ENCODE measurements around the gene HINFP.

Gene HINFP

GRCh38 chr11:119120639-119121007 lies 757 bp upstream of the HINFP start:
- H3K36me3 ChIP-seq (ENCODE audit: insufficient read depth, low read length): peaks cover 28% of the 10 kb centered on the region
- H3K9ac ChIP-seq (ENCODE audit: low read depth, low read length): peak overlapping the region; percentile 62
- peak overlapping the region; percentile 25 to 58; a peak in 3 of 4 replicates for H3K4me3 ChIP-seq (ENCODE audit: low read depth in 1 of 2, low read length in 2 of 2)
- H3K27ac ChIP-seq (ENCODE audit: low read length): peak overlapping the region; percentile 80
- no peaks in the 10 kb centered on the region for H3K27me3 ChIP-seq (ENCODE audit: insufficient read depth, low read length, poor library complexity)
- peaks cover 31% of the 10 kb centered on the region for H3K79me2 ChIP-seq (ENCODE audit: insufficient read depth, low read length)
- TF ChIP-seq EZH2 (IDR thresholded peaks at IDR 0.05; ENCODE audit: borderline replicate concordance, low read depth, low read length, severe bottlenecking): no peak
- H3K9me3 ChIP-seq (ENCODE audit: insufficient read depth, low read length, severe bottlenecking): no peaks in the 10 kb centered on the region
- H2AFZ ChIP-seq (ENCODE audit: low read depth, low read length): peak overlapping the region; percentile 84
- no peak for ATAC-seq (ENCODE audit: insufficient read depth, low read depth)
- H3K4me2 ChIP-seq (ENCODE audit: insufficient read depth, low read length): peak overlapping the region; percentile 85
- H3K4me1 ChIP-seq (ENCODE audit: insufficient read depth, low read length): peaks cover 26% of the 10 kb centered on the region
- H4K20me1 ChIP-seq (ENCODE audit: insufficient read depth, low read length): peaks cover 7% of the 10 kb centered on the region; the same call in 1 of the 2 replicates
- DNase-seq: no peak

- peak overlapping the region; percentile 78 for H3K4me2 ChIP-seq (ENCODE audit: insufficient read depth, low read length)
- peaks cover 19% of the 10 kb centered on the region for H3K36me3 ChIP-seq (ENCODE audit: insufficient read depth, low read length)
- peaks cover 7% of the 10 kb centered on the region; the same call in 1 of the 2 replicates for H4K20me1 ChIP-seq (ENCODE audit: insufficient read depth, low read length)
- DNase-seq (no peak), ATAC-seq (ENCODE audit: insufficient read depth, low read depth) (no peak)
- no peaks in the 10 kb centered on the region for H3K9me3 ChIP-seq (ENCODE audit: insufficient read depth, low read length, severe bottlenecking)
- no peak for TF ChIP-seq EZH2 (IDR thresholded peaks at IDR 0.05; ENCODE audit: borderline replicate concordance, low read depth, low read length, severe bottlenecking)
- TF ChIP-seq CTCF (IDR thresholded peaks at IDR 0.05; ENCODE audit: borderline replicate concordance, extremely low read depth, low read length, poor library complexity, severe bottlenecking): no peak
- peak overlapping the region; percentile 73 for H3K27ac ChIP-seq (ENCODE audit: low read length)
- peaks cover 26% of the 10 kb centered on the region for H3K4me1 ChIP-seq (ENCODE audit: insufficient read depth, low read length)
- peak overlapping the region; percentile 40 to 86 for H3K4me3 ChIP-seq (ENCODE audit: low read depth in 1 of 2, low read length in 2 of 2)
- peak overlapping the region; percentile 68 for H3K9ac ChIP-seq (ENCODE audit: low read depth, low read length)
- peaks cover 31% of the 10 kb centered on the region for H3K79me2 ChIP-seq (ENCODE audit: insufficient read depth, low read length)
- H2AFZ ChIP-seq (ENCODE audit: low read depth, low read length): peak overlapping the region; percentile 80
- H3K27me3 ChIP-seq (ENCODE audit: insufficient read depth, low read length, poor library complexity): no peaks in the 10 kb centered on the region
Observed at GRCh38 chr11:119121811-119122124, 388 bp downstream of the HINFP start.

GRCh38 chr11:119125821-119126220 lies 4.4 kb downstream of the HINFP start:
- Histone ChIP-seq H3K4me2 (ENCODE audit: insufficient read depth, low read length) (no peak overlapping the region), H4K20me1 (ENCODE audit: insufficient read depth, low read length) (peaks cover 7% of the 10 kb centered on the region; the same call in 1 of the 2 replicates), H3K4me1 (ENCODE audit: insufficient read depth, low read length) (peaks cover 16% of the 10 kb centered on the region), H3K36me3 (ENCODE audit: insufficient read depth, low read length) (peaks cover 30% of the 10 kb centered on the region), H3K79me2 (ENCODE audit: insufficient read depth, low read length) (peaks cover 28% of the 10 kb centered on the region), H3K9ac (ENCODE audit: low read depth, low read length) (no peak overlapping the region), H3K4me3 (ENCODE audit: low read depth in 1 of 2, low read length in 2 of 2) (no peak overlapping the region), H3K27ac (ENCODE audit: low read length) (no peak overlapping the region), H3K9me3 (ENCODE audit: insufficient read depth, low read length, severe bottlenecking) (no peaks in the 10 kb centered on the region), H3K27me3 (ENCODE audit: insufficient read depth, low read length, poor library complexity) (no peaks in the 10 kb centered on the region), H2AFZ (ENCODE audit: low read depth, low read length) (no peak overlapping the region)
- DNase-seq (no peak), ATAC-seq (ENCODE audit: insufficient read depth, low read depth) (no peak)
- TF ChIP-seq EZH2 (IDR thresholded peaks at IDR 0.05; ENCODE audit: borderline replicate concordance, low read depth, low read length, severe bottlenecking): no peak
- no peak for TF ChIP-seq CTCF (IDR thresholded peaks at IDR 0.05; ENCODE audit: borderline replicate concordance, extremely low read depth, low read length, poor library complexity, severe bottlenecking)

GRCh38 chr11:119126675-119127268 lies 5.4 kb downstream of the HINFP start:
- Histone ChIP-seq H3K4me1 (ENCODE audit: insufficient read depth, low read length) (peaks cover 13% of the 10 kb centered on the region), H3K9ac (ENCODE audit: low read depth, low read length) (no peak overlapping the region), H3K4me3 (ENCODE audit: low read depth in 1 of 2, low read length in 2 of 2) (no peak overlapping the region), H3K27me3 (ENCODE audit: insufficient read depth, low read length, poor library complexity) (no peaks in the 10 kb centered on the region), H3K79me2 (ENCODE audit: insufficient read depth, low read length) (peaks cover 23% of the 10 kb centered on the region), H2AFZ (ENCODE audit: low read depth, low read length) (no peak overlapping the region), H3K9me3 (ENCODE audit: insufficient read depth, low read length, severe bottlenecking) (no peaks in the 10 kb centered on the region), H4K20me1 (ENCODE audit: insufficient read depth, low read length) (peaks cover 7% of the 10 kb centered on the region; the same call in 1 of the 2 replicates), H3K36me3 (ENCODE audit: insufficient read depth, low read length) (peaks cover 39% of the 10 kb centered on the region), H3K4me2 (ENCODE audit: insufficient read depth, low read length) (no peak overlapping the region), H3K27ac (ENCODE audit: low read length) (no peak overlapping the region)
- TF ChIP-seq EZH2 (IDR thresholded peaks at IDR 0.05; ENCODE audit: borderline replicate concordance, low read depth, low read length, severe bottlenecking): no peak
- ATAC-seq (ENCODE audit: insufficient read depth, low read depth) (no peak), DNase-seq (no peak)

Data from DND-41 (cell line).